ENCODE measurements around the gene RASGEF1B. TPM values are rescaled to one million over a fixed set of nuclear protein-coding genes. Genes with fewer than 3 reads are reported as not detected.

RASGEF1B gene
- total RNA-seq, 2 experiments from 2014 or later, result 5.7 to 12.6 TPM

- intact Hi-C loops (cut with micrococcal nuclease; ENCODE audit: unreplicated experiment), result no loop called here
- POLR2A ChIA-PET, result no interaction called here
- Histone ChIP-seq H3K9me2 (ENCODE audit: insufficient read depth, low read length) (no peaks in the 10 kb centered on the region; the same call in 1 of the 2 replicates), H3K79me2 (ENCODE audit: insufficient read depth, low read depth, low read length) (no peaks in the 10 kb centered on the region), H3K4me1 (ENCODE audit: insufficient read depth, low read length, poor library complexity, severe bottlenecking) (peaks cover 25% of the 10 kb centered on the region), H3K4me3 (ENCODE audit: low read depth, low read length, poor library complexity, severe bottlenecking) (no peak overlapping the region), H3K4me2 (ENCODE audit: low read length) (no peak overlapping the region), H2AFZ (ENCODE audit: low read length) (peak overlapping the region; percentile 21; the same call in 1 of the 2 replicates), H3K9me3 (ENCODE audit: low read length) (peaks cover 16% of the 10 kb centered on the region; the same call in 1 of the 2 replicates), H3K27ac (ENCODE audit: low read depth, low read length, poor library complexity, severe bottlenecking) (no peak overlapping the region), H3K36me3 (ENCODE audit: insufficient read depth, low read length) (no peaks in the 10 kb centered on the region), H4K20me1 (ENCODE audit: insufficient read depth, low read length) (no peaks in the 10 kb centered on the region)
- CTCF ChIA-PET (ENCODE audit: unreplicated experiment), result no interaction called here
- BruUV-seq (replicated peaks), result no TSS peak
- DNase-seq (ENCODE audit: low spot score), result no peak
- TF ChIP-seq EZH2phosphoT487 (IDR thresholded peaks at IDR 0.05; ENCODE audit: borderline replicate concordance, low read depth, low read length), result no peak
- TF ChIP-seq CTCF (conservative IDR thresholded peaks at IDR 0.05; ENCODE audit: low read length), result no peak
These were observed 23.6 kb upstream of the RASGEF1B start for GRCh38 chr4:81495345-81495744.

GRCh38 chr4:81494031-81494431, 22.3 kb upstream of the RASGEF1B start:
- peak overlapping the region; percentile 20 for H3K27ac ChIP-seq (ENCODE audit: low read depth, low read length, poor library complexity, severe bottlenecking)
- peak overlapping the region; percentile 50 for H3K4me2 ChIP-seq (ENCODE audit: low read length)
- intact Hi-C loops (cut with micrococcal nuclease; ENCODE audit: unreplicated experiment), result no loop called here
- no peaks in the 10 kb centered on the region for H3K36me3 ChIP-seq (ENCODE audit: insufficient read depth, low read length)
- H2AFZ ChIP-seq (ENCODE audit: low read length), result peak overlapping the region; percentile 45; the same call in 1 of the 2 replicates
- BruUV-seq (replicated peaks), result no TSS peak
- ChIA-PET POLR2A (interaction anchor here (0.7 to 1.1 kb wide), 3 partner anchors 9 to 48 kb away, joined by 3 to 5 read pairs (median 3); no protein-coding TSS in a partner anchor), CTCF (ENCODE audit: unreplicated experiment) (no interaction called here)
- DNase-seq (ENCODE audit: low spot score), result peak; percentile 58
- H3K4me3 ChIP-seq (ENCODE audit: low read depth, low read length, poor library complexity, severe bottlenecking), result peak overlapping the region; percentile 37
- no peaks in the 10 kb centered on the region for H4K20me1 ChIP-seq (ENCODE audit: insufficient read depth, low read length)
- TF ChIP-seq EZH2phosphoT487 (IDR thresholded peaks at IDR 0.05; ENCODE audit: borderline replicate concordance, low read depth, low read length), result no peak
- TF ChIP-seq CTCF (conservative IDR thresholded peaks at IDR 0.05; ENCODE audit: low read length), result no peak
- H3K9me2 ChIP-seq (ENCODE audit: insufficient read depth, low read length), result no peaks in the 10 kb centered on the region; the same call in 1 of the 2 replicates
- H3K4me1 ChIP-seq (ENCODE audit: insufficient read depth, low read length, poor library complexity, severe bottlenecking), result peaks cover 25% of the 10 kb centered on the region
- no peaks in the 10 kb centered on the region for H3K79me2 ChIP-seq (ENCODE audit: insufficient read depth, low read depth, low read length)
- H3K9me3 ChIP-seq (ENCODE audit: low read length), result peaks cover 16% of the 10 kb centered on the region; the same call in 1 of the 2 replicates

GRCh38 chr4:81492606-81493230, 21.0 kb upstream of the RASGEF1B start:
- no peak for DNase-seq (ENCODE audit: low spot score)
- no TSS peak for BruUV-seq (replicated peaks)
- Histone ChIP-seq H2AFZ (ENCODE audit: low read length) (peak overlapping the region; percentile 7; the same call in 1 of the 2 replicates), H3K36me3 (ENCODE audit: insufficient read depth, low read length) (no peaks in the 10 kb centered on the region), H3K4me1 (ENCODE audit: insufficient read depth, low read length, poor library complexity, severe bottlenecking) (peaks cover 25% of the 10 kb centered on the region), H3K27ac (ENCODE audit: low read depth, low read length, poor library complexity, severe bottlenecking) (no peak overlapping the region), H4K20me1 (ENCODE audit: insufficient read depth, low read length) (no peaks in the 10 kb centered on the region), H3K4me3 (ENCODE audit: low read depth, low read length, poor library complexity, severe bottlenecking) (no peak overlapping the region), H3K79me2 (ENCODE audit: insufficient read depth, low read depth, low read length) (no peaks in the 10 kb centered on the region), H3K4me2 (ENCODE audit: low read length) (no peak overlapping the region), H3K9me2 (ENCODE audit: insufficient read depth, low read length) (no peaks in the 10 kb centered on the region; the same call in 1 of the 2 replicates), H3K9me3 (ENCODE audit: low read length) (peaks cover 16% of the 10 kb centered on the region; the same call in 1 of the 2 replicates)
- CTCF ChIA-PET (ENCODE audit: unreplicated experiment), result no interaction called here
- intact Hi-C loops (cut with micrococcal nuclease; ENCODE audit: unreplicated experiment), result no loop called here
- POLR2A ChIA-PET, result interaction anchor here (0.6 to 1.5 kb wide), 3 partner anchors 20 to 1946 kb away, joined by 3 to 5 read pairs (median 4); partner anchors contain the start of gene RASGEF1B
- no peak for TF ChIP-seq EZH2phosphoT487 (IDR thresholded peaks at IDR 0.05; ENCODE audit: borderline replicate concordance, low read depth, low read length)
- no peak for TF ChIP-seq CTCF (conservative IDR thresholded peaks at IDR 0.05; ENCODE audit: low read length)

Data from OCI-LY7 (cell line).